HEK293 (cell line): Measurements from ENCODE around the gene WFDC12.

Source experiments
- ATF2 ChIP-seq: fragments of 450-650 bp; formaldehyde crosslinking; IDR thresholded peaks from 2 replicates; pipeline ENCODE4 v1.5.1; 2016; ENCODE audit warnings: missing biosample characterization, missing genetic modification characterization, low read depth
- BCL11A ChIP-seq: fragments of 450-650 bp; formaldehyde crosslinking; IDR thresholded peaks from 2 replicates; pipeline ENCODE4 v1.5.1; 2016; ENCODE audit warnings: low read depth, missing biosample characterization, missing genetic modification characterization
- KLF10 ChIP-seq: fragments of 450-650 bp; IDR thresholded peaks from 2 replicates; pipeline ENCODE4 v1.5.1; 2018; ENCODE audit warnings: missing biosample characterization, mild to moderate bottlenecking, missing genetic modification characterization
- YY1 ChIP-seq: fragments of 450-650 bp; formaldehyde crosslinking; IDR thresholded peaks from 2 replicates; pipeline ENCODE4 v1.5.1; 2018; ENCODE audit warnings: missing biosample characterization, missing genetic modification characterization
- ZBTB7A ChIP-seq: fragments of 450-650 bp; formaldehyde crosslinking; IDR thresholded peaks from 2 replicates; pipeline ENCODE4 v1.5.1; 2016; ENCODE audit warnings: low read depth, missing biosample characterization, missing genetic modification characterization
- ZFHX2 ChIP-seq: fragments of 450-650 bp; formaldehyde crosslinking; conservative IDR thresholded peaks from 2 replicates; pipeline ENCODE4 v1.5.1; 2016; ENCODE audit warnings: missing biosample characterization, missing genetic modification characterization
- ZNF10 ChIP-seq: fragments of 450-650 bp; formaldehyde crosslinking; IDR thresholded peaks from 2 replicates; pipeline ENCODE4 v1.5.1; 2017; ENCODE audit warnings: missing biosample characterization, missing genetic modification characterization
- ZNF140 ChIP-seq: fragments of 450-650 bp; formaldehyde crosslinking; IDR thresholded peaks from 2 replicates; pipeline ENCODE4 v1.5.1; 2016; ENCODE audit warnings: missing biosample characterization, missing genetic modification characterization
- ZNF274 ChIP-seq, 2 experiments: fragments of 200-500 bp in 1 of 2; fragments of 450-650 bp in 1 of 2; sonication (Bioruptor generic) in 1 of 2; formaldehyde crosslinking in 1 of 2; IDR thresholded peaks; 2 replicates each; pipeline versions ENCODE4 v1.5.1 to v1.6.1; 2014 to 2016; ENCODE audit warnings: borderline replicate concordance in 1 of 2, inconsistent platforms in 1 of 2, low read length in 1 of 2, missing biosample characterization in 1 of 2, missing genetic modification characterization in 1 of 2
- ZNF449 ChIP-seq: fragments of 450-650 bp; formaldehyde crosslinking; IDR thresholded peaks from 2 replicates; pipeline ENCODE4 v1.5.1; 2017; ENCODE audit warnings: missing biosample characterization, mild to moderate bottlenecking, missing genetic modification characterization, moderate library complexity
- ZNF639 ChIP-seq: fragments of 450-650 bp; formaldehyde crosslinking; IDR thresholded peaks from 2 replicates; pipeline ENCODE4 v1.5.1; 2016; ENCODE audit warnings: missing biosample characterization, missing genetic modification characterization
- TF ChIP-seq, protein P1 (sequence below): fragments of 450-650 bp; formaldehyde crosslinking; IDR thresholded peaks from 2 replicates; pipeline ENCODE4 v1.5.1; 2017; ENCODE audit warnings: missing biosample characterization, missing genetic modification characterization
- TF ChIP-seq, protein P2 (sequence below): fragments of 450-650 bp; formaldehyde crosslinking; IDR thresholded peaks from 2 replicates; pipeline ENCODE4 v1.5.1; 2016; ENCODE audit warnings: missing biosample characterization, missing genetic modification characterization

DNA sequence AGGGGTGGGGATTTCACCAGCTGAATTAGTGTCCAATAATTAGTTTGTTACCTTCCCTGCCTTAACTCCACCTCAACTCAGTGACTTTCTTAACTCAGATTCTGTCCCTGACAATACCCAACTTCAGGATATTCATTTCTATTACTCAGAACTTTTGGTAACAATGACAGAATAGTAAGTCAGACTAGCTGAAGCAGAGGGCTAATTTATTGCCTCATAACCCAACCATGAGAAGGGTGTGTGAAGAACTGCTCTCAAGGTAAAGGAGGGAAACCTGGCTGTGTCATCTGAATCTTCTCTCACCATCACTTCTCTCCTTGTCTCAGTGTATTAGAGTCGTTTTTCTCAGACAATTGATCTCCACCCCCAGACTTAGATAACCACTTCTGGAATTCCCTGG is 49.3 kb upstream of the WFDC12 start:
- TF ChIP-seq ATF2 (tag by site-specific recombination) (no peak), ZFHX2 (tag by site-specific recombination) (no peak), KLF10 (no peak), ZNF10 (tag by site-specific recombination) (no peak), YY1 (tag by site-specific recombination) (no peak), BCL11A (no peak), ZBTB7A (tag by site-specific recombination) (no peak), ZNF639 (tag by site-specific recombination) (no peak), ZNF274 (IDR thresholded peaks at IDR 0.05; ENCODE audit: low read length) (no peak), ZNF274 (tag by site-specific recombination; IDR thresholded peaks at IDR 0.05; ENCODE audit: borderline replicate concordance) (no peak), ZNF449 (no peak), ZNF140 (tag by site-specific recombination) (no peak)
- TF ChIP-seq, protein P1, sequence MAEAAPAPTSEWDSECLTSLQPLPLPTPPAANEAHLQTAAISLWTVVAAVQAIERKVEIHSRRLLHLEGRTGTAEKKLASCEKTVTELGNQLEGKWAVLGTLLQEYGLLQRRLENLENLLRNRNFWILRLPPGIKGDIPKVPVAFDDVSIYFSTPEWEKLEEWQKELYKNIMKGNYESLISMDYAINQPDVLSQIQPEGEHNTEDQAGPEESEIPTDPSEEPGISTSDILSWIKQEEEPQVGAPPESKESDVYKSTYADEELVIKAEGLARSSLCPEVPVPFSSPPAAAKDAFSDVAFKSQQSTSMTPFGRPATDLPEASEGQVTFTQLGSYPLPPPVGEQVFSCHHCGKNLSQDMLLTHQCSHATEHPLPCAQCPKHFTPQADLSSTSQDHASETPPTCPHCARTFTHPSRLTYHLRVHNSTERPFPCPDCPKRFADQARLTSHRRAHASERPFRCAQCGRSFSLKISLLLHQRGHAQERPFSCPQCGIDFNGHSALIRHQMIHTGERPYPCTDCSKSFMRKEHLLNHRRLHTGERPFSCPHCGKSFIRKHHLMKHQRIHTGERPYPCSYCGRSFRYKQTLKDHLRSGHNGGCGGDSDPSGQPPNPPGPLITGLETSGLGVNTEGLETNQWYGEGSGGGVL (tag by site-specific recombination): no peak
- TF ChIP-seq, protein P2, sequence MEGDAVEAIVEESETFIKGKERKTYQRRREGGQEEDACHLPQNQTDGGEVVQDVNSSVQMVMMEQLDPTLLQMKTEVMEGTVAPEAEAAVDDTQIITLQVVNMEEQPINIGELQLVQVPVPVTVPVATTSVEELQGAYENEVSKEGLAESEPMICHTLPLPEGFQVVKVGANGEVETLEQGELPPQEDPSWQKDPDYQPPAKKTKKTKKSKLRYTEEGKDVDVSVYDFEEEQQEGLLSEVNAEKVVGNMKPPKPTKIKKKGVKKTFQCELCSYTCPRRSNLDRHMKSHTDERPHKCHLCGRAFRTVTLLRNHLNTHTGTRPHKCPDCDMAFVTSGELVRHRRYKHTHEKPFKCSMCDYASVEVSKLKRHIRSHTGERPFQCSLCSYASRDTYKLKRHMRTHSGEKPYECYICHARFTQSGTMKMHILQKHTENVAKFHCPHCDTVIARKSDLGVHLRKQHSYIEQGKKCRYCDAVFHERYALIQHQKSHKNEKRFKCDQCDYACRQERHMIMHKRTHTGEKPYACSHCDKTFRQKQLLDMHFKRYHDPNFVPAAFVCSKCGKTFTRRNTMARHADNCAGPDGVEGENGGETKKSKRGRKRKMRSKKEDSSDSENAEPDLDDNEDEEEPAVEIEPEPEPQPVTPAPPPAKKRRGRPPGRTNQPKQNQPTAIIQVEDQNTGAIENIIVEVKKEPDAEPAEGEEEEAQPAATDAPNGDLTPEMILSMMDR (tag by site-specific recombination): no peak
